GM21381 (cell line): Measurements from ENCODE around the gene ACSF2.
"Not testable (repeated sequence)": the region's sequence is repeated elsewhere in the genome, so short reads cannot be mapped to it uniquely, and the experiment has no call there.

Experiments
- ATAC-seq: cut with Tn5 transposase; IDR thresholded peaks from one replicate; pipeline ENCODE4 v1.9.1; 2021; ENCODE audit warnings: mild to moderate bottlenecking, moderate library complexity; ENCODE audit not compliant: unreplicated experiment

The ACSF2 gene

DNA sequence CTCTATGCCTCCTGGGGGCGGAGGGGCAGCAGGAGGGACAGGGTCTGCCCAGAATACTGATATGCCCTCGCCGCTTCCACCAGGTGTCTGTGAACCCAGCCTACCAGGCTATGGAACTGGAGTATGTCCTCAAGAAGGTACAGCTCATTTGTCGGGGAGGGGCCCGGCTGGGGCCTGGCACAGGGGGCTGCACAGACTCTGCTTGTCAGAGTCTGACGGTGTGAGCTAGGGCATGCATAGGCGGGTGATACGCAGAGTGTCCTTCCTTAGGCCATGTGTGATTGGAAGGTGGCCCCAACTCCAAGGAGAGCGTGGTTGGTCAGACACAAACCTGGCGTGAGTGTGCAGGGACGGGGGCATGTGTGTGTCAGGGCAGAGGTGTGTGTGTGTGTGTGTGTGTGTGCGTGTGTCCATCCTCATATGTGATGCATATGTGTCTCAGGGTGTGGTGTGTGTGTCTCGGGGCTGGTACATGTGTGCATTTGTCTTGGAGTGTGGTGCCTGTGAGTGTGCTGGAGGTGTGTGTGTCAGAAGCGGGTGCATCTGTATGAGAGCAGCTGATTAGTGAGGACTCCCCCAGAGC is 35.6 kb downstream of the ACSF2 start:
- ATAC-seq = no peak

DNA sequence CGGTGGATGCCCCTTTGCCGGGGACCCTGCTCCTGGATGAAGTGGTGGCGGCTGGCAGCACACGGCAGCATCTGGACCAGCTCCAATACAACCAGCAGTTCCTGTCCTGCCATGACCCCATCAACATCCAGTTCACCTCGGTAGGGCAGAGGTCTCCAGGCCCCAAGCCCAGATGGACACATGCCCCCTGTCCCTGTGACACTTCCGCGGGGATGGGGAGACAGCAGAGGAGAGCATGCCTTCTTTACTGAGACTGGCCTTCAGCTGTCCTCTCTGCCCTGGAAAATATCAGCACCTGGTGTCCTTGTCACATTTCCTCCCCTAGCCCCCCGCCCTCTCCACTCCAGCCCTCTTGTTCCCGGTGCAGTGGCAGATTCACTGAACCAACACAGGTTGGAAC is 36.4 kb downstream of the ACSF2 start:
- no peak for ATAC-seq

DNA sequence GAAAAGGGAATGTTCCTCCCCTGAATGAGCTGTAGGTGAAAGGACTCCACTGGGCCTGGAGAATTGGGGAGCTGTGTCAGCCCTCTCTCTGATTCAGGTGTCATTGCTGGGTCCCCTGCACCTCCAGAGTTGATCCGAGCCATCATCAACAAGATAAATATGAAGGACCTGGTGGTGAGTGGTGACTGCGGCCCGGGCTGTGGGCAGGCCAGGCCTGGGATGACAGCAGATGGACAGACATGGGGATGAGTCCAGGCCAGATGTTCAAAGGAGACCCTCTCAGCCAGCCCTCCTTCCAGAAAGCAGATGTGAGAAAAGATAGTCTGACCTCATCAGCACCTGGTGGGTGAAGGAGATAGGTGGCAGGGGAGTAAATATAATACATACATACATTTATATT is 38.1 kb downstream of the ACSF2 start:
- ATAC-seq = no peak

DNA sequence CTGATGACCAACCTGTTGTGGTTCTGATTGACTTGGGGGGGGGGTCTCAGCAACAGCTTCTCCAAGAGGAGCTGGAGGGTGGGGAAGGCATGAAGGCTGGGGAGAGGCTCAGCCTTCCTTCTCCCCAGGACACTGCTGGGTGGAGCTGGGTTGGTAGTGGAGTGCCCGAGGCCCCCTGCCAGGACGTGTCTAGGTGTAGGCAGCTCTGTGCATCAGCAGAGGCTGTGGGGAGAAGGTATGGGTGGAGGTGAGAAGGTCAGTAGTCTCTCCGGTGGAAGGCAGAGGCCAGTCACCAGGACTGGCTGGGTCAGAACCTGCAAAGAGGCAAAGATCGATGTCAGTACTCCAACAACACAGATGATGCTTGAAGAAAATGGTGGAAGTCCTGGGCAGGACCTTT is 38.7 kb downstream of the ACSF2 start:
- no peak for ATAC-seq

DNA sequence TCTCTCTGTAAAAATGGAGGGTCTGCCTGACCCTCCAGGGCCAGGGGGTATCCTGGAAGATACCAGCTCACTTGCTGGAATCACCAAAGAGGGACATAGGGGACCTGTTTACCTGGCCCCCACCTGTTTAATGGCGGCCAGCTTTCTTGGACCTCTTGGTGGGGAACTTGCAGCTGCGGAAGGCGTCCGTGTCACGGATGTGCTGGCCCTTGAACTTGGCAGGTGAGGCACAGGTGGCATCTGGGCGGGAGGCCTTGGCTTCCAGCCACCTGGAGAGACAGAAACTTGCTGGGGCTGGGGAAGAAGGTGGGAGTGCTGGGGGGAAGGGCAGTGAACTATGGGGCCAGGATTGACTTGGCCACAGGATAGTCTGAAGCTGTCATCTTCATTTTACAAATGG is 39.2 kb downstream of the ACSF2 start:
- ATAC-seq = no peak

DNA sequence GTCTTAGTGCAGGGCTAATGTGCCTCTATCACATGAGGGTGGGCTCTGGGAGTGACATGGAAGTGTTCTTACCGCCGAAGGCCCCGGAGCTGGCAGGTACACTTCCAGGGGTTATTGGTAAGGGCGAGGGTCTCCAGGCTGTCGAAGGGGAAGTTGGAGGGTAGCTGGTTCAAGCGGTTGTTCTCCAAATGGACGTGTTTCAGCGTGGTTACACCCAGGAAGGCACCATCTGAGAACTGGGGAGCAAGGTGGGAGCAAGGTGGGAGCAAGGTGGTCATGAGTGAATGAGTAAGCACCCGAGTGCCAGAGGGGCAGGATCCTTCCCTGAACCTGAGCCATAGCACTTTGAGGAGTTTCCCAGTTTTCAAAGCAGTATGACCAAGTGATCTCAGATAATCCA is 39.6 kb downstream of the ACSF2 start:
- no peak for ATAC-seq

DNA sequence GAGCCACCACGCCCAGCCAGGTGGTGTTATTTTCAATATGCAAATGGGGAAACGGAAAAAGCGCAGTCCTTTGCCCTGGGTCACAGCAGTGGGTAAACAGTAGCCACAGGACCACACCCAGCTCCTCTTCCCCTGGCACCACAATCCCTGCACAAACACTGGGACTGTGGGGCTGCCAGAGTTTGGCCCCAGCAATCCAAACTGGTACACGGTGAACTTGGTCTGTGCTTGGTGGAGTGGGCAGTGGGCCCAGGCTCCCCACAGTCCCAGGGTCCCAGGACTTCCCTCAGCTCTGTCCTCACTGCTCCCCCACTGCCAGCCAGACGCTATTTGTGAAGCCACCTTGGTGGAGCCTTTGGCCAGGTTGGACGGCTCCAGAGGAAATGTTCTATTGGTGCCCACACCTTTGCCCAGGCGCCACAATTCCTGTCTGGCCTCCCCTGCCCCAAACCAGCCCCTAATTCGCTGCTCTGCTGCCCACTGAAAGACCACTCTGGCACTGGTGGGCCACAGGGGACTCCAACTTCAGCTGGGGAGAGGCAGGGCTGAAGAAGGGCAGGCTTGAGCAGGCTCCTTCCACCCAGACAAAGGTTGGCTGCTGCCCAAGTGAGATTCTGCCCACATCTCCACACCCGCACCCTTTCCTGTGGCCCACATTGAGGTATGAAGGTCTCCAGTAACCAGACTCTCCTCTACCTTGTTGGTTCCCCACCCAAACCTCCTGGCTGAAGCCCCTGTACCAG is 40.5 kb downstream of the ACSF2 start:
- no peak for ATAC-seq

DNA sequence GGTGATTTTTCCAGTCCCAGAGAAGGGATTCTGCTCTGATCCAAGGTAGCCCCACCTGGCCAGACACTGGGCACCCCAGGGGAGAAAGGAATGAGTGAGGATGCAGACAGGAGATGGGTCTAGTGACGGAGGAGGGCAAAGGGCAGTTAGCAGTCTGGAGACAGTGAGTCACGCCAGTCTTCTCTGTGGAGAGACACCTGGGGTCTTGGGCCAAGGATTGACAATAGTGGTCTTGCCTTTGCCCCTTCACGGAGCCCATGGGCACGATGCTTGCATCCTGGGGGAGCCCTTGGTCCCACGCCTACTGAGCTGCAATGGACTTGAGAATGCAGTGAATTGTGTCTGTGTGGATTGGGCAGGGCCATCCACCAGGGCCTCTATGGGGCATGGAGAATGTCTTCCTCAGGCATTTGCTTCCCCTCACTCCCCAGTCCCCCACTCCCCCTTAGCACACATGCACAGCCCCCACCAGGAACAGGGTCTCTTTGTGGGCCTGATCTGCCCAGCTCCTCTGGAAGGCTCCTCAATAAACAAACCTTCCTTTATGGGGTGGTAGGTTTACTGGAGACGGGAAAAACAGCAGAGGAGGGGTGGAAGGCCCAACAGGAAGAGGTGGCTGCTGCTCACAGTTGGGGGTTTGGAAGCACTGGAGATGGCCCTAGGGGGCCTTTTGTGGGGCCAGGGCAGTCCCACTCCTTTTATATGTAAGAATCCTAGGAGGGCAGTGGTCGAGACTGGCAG is 41.3 kb downstream of the ACSF2 start:
- no peak for ATAC-seq

DNA sequence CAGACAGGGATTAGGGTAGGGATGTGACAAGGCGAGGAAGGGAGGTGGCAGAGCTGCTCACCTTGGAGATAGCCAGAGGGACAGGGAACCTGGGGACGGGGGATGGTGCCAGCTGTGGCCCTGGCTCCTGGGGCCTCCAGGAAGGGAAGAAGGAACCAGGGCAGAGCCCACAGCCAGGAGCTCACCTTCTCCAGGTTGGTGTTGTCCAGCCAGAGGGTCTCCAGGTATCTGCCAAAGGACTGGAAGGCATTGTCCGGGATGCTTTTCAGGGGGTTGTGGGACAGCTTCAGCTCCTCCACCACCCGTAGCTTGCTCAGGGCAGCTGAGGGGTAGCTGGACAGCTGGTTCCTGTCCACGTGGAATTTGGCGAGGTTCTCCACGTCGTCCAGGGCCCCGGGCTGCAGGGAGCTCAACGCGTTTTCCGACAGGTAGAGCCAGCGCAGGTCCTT is 41.9 kb downstream of the ACSF2 start:
- ATAC-seq = no peak

DNA sequence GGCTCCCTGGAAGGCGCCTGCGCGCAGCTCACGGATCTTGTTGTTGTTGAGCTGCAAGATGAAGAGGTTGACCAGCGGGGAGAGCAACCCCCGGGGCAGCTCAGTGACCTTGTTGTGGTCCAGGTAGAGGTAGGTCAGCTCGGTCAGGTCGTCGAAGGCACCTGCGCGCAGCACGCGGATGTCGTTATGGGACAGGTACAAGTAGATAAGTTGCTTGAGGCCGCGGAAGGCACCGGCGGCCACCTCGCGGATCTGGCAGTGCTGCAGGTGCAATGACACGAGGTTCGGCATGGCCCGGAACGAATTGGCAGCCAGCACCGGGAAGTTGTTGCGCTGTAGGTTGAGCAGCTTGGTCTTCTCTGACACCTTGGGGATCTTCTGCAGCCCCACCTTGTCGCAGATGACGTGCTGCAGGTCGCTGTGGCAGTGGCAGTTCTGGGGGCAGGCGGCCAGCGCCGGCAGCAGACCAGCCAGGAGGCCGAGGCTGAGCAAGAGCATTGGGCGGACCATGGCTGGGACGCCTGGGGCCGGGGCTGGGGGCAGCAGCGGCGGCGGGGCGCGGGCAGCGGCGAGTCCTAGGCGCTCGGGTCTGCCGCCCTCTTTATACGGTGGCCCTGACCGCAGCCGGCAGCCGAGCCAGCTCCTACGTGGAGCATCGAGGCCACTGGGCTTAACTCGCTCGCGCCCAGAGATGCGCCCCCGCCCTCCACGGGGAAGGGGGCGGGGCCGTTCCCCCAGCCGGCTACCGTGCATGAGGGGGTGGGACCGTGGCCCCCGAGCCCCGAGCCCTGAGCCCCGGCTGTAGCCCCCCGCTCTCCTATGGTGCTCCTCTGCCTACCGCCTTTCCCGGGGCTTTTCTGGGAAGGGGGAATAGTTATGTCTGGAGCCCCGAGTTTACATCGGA is 42.5 kb downstream of the ACSF2 start, which contains the start of gene CHAD:
Gene CHAD, minus strand, starts transcription at position 577 of the 904 bp plus-strand sequence. Its CDS starts 67 bp downstream, at position 510.
- no peak for ATAC-seq

DNA sequence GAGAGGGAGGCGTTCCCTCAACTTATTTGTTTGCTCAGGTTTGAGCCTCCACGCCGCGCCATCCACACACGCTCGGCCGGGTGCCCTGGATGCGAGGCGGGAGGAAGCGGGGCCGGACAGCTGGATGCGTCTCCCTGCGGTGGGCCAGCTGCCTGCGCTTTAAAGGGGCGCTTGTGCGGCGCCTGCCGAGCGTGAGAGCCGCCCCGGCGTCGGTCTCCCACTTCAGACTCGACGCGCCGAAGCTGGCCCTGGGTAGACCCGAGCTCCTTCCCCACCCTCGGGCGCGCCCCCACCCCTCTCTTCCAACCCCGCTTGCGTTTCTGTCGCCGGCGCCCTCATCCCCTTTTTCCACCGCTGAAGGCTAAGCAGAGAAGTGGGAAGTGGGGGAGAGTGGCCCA is 43.2 kb downstream of the ACSF2 start:
- ATAC-seq = no peak

DNA sequence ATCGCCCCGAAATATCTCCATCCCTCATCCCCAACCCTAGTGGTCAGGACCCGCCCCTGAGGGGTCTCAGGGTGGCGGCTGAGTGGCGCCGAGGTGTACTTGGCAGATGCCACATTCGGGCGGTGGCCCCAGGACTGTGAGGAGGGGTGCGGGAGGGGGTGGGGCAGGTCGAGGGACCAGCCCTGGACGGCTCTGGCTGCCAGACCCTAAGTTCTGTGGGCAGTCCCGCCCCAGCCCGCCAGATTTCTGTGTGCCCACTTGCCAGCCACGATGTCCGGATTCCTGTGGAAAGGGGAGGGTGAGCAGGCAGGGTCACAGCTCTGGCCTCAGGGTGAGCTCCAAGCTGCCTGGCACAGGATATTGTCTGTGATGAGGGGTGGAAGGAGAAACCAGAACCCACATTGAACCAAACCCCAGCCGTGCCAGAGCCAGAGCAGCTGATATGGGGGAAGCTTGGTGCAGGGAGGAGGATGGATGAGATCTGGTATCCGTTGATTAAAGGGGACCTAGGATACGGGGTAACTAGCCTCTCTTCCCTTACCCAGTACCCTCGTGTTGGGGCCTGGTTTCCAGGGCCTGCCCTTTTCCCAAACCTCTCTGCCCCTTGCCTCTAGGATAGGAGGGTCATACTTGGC is 43.8 kb downstream of the ACSF2 start:
- no peak for ATAC-seq

DNA sequence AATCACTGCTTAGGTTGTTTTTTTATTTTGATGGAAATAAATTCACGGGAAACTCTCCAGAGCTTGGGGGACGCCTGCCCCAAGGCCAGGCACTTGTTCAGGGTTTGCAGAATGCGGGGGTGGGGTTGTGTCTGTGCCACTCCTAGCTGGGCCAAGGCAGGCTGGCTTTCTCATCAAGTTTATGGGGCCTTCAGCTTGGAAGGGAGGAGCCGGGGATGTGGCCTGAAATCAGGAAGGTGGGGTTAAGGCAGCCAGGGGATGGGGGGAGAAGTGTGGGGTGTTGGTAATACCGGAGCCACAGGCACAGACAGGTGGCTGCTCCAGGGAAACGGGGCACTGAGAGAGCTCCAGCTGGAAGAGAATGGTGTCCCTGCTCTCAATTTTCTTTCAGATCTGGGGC is 44.4 kb downstream of the ACSF2 start:
- ATAC-seq = no peak

DNA sequence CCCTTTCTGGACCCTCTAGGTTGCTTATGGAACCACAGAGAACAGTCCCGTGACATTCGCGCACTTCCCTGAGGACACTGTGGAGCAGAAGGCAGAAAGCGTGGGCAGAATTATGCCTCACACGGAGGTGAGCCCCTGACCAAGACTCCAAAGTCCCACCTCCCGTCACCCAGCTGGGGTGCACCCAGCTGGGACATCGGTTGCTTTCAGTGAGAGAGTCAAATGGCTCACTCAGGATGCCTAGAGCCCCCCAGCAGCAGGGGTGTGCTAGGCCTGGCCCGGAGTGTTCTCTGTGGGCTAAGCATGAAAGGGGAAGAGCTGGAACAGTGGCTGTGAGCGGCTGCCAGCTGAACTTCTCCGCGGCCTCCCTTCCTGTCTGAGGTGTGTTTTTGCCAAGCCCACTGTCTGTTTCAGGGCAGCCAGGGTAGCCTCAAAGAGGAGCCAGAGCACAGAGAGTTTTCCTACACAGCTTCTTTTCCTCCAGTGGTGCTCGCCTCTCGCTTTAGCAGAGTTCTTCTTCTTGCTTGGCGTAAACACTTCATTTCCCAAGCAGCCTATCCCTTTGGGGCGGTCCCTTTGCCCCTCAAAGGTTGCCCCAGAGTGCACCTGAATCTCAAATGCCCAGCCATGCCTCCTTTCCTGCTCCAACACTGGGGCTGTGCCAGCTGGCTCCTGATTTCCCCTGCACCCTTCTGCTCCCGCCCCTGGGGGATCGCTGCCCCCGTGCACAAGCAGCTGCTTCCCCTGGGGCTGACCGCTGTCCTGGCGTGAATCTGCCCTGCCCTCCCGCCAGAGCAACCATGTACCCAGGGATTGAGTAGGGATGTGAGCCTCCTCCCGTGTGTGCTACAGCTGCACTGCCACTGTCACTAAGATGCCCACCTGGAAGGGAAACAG is 45.2 kb downstream of the ACSF2 start:
- no peak for ATAC-seq

DNA sequence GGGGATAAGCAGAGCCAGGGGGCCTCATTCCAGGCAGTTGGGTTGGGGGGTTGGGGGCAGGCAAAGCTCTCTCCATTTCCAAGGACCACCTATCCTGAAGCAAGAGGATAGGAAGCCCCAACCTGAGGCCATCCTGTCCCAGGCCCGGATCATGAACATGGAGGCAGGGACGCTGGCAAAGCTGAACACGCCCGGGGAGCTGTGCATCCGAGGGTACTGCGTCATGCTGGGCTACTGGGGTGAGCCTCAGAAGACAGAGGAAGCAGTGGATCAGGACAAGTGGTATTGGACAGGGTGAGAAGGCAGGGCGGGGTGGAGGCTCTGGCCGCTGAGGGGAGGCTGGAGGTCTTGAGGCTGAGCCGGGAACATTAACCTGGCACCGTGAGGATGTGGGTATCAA is 46.3 kb downstream of the ACSF2 start:
- ATAC-seq = no peak

DNA sequence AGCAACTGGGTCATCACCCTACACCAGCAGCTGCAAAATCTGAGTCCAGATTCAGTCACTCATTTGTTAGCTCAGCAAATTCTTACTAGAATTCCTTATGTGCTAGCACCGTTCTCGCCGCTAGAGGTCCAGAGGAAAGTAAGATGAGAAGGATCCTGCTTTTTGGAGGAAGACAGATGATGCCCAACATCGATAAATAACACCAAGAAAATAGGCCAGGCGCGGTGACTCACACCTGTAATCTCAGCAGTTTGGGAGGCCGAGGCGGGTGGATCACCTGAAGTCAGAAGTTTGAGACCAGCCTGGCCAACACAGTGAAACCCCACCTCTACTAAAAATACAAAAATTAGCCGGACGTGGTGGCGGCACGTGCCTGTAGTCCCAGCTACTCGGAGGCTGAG is 46.7 kb downstream of the ACSF2 start:
- ATAC-seq = not testable (repeated sequence)

DNA sequence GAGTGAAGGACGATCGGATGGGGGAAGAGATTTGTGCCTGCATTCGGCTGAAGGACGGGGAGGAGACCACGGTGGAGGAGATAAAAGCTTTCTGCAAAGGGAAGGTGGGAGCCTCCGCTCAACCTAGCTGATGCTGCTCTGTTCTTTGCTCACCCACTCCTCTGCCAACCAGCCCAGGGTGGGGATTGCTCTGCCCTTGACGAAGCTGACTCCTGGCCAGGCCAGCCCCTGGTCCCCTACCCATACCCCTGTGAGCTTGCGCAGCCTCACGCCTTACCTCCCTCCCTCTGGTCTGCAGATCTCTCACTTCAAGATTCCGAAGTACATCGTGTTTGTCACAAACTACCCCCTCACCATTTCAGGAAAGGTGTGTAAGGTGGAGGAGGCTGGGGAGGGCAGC is 47.9 kb downstream of the ACSF2 start:
- ATAC-seq = no peak

DNA sequence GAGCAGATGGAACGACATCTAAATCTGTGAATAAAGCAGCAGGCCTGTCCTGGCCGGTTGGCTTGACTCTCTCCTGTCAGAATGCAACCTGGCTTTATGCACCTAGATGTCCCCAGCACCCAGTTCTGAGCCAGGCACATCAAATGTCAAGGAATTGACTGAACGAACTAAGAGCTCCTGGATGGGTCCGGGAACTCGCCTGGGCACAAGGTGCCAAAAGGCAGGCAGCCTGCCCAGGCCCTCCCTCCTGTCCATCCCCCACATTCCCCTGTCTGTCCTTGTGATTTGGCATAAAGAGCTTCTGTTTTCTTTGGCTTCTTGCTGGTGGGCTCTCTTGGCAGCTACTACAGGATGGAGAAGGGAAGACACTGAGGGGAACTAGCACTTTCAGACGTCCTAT is 48.5 kb downstream of the ACSF2 start:
- ATAC-seq = no peak

DNA sequence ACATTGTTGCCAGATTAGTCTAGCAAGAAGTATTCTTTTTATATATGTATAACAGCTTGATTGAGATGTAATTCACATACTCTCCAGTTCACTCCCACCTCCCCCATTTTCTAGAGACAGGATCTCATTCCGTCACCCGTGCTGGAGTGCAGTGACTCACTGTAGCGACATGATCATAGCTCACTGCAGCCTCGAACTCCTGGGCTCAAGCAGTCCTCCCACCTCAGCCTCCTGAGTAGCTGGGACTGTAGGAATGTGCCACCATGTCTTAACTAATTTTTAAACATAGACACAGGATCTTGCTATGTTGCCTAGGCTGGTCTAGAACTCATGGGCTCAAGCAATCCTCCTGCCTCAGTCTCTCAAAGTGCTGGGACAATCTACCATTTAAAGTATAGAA is 49.3 kb downstream of the ACSF2 start:
- ATAC-seq = no peak
